HL-60 (cell line): ENCODE measurements around the gene C5AR2.

Source experiments
- CTCF ChIP-seq: IDR thresholded peaks from one replicate; pipeline ENCODE4 v1.5.1; 2011; ENCODE audit warnings: low read length, control low read depth, inconsistent platforms; ENCODE audit not compliant: insufficient read depth
- GABPA ChIP-seq: IDR thresholded peaks from 2 replicates; pipeline ENCODE4 v1.6.1; 2012; ENCODE audit warnings: low read depth
- POLR2AphosphoS5 ChIP-seq: IDR thresholded peaks from 2 replicates; pipeline ENCODE4 v1.6.1; 2012; ENCODE audit warnings: low read depth
- REST ChIP-seq: IDR thresholded peaks from 2 replicates; pipeline ENCODE4 v1.6.1; 2012; ENCODE audit warnings: low read depth; ENCODE audit not compliant: insufficient replicate concordance

DNA sequence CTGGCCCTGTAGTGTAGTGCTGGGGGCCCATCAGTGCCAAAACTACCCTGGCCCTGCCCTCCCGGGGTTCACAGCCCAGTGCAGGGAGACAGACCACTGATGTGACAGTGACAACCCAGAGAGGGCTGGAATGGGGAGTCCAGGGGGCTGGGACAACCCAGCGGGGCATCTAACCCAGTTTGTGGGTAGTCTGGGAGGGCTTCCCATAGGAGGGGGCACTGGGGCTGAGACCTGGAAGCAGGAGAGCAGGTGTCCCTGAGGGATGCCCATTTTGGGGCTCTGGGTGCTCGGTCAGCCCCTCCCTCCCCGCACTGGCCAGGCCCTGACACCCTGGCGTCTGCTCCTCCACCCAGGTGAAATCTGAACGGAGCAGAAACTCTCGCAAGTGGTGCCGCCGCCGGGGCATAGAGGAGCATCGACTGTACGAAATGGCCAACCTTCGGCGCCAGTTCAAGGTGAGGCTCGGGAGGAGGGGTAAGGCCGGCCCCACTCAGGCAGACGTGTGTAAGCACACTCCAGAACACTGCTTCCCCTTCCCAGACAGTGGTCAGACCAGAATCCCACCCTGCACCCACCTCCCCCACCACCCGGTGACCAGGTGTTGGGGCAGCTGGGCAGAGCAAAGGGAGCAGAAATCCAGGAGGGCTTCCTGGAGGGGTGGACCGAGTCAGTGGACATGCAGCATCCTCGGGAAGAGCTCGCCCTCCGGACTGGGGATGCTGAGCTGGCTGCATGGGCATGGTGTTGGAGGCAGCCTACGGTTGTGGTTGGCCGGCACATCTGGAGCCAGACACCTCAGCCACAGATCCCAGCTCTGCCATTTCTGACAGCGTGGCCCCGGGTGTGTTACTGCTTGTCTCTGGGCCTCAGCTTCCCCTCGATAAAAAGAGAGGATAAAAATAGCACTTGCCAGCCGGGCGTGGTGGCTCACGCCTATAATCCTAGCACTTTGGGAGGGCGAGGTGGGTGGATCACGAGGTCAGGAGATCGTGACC is 41.6 kb downstream of the C5AR2 start:
- TF ChIP-seq CTCF (no peak), REST (no peak), POLR2AphosphoS5 (no peak), GABPA (no peak)
